GM06990 (cell line): ENCODE data around the gene CBX3.
"Not testable (repeated sequence)": the region's sequence is repeated elsewhere in the genome, so short reads cannot be mapped to it uniquely, and the experiment has no call there.

ENCODE experiments used
- DNase-seq: peaks from one replicate; pipeline ENCODE4 v3.0.0-alpha.2; 2011; ENCODE audit not compliant: insufficient read length; ENCODE audit errors: extremely low read depth
- H3K27me3 ChIP-seq: replicated peaks from 2 replicates; pipeline ENCODE4 v1.6.0; 2011; ENCODE audit warnings: low read length; ENCODE audit not compliant: control insufficient read depth, insufficient read depth
- H3K36me3 ChIP-seq: 2 replicates; pipeline ENCODE4 v1.5.1; 2011; ENCODE audit warnings: low read length; ENCODE audit not compliant: control insufficient read depth, insufficient read depth
- H3K4me3 ChIP-seq: replicated peaks from 2 replicates; pipeline ENCODE4 v1.5.1; 2011; ENCODE audit warnings: low read depth, mild to moderate bottlenecking, control low read depth, low read length
- CTCF ChIP-seq: IDR thresholded peaks from 2 replicates; pipeline ENCODE4 v1.5.1; 2011; ENCODE audit warnings: low read length, control low read depth, mild to moderate bottlenecking, inconsistent platforms; ENCODE audit not compliant: insufficient read depth, poor library complexity, severe bottlenecking

The CBX3 gene

GRCh38 chr7:26233902-26234511 lies 32.5 kb downstream of the CBX3 start:
- Histone ChIP-seq H3K4me3 (no peak overlapping the region), H3K27me3 (no peaks in the 10 kb centered on the region), H3K36me3 (no peaks in the 10 kb centered on the region)
- peak; percentile 15 for TF ChIP-seq CTCF
- no peak for DNase-seq

GRCh38 chr7:26237035-26237807 lies 35.7 kb downstream of the CBX3 start:
- Histone ChIP-seq H3K36me3 (no peaks in the 10 kb centered on the region), H3K4me3 (no peak overlapping the region), H3K27me3 (no peaks in the 10 kb centered on the region)
- DNase-seq, result no peak
- TF ChIP-seq CTCF, result no peak

- Histone ChIP-seq H3K27me3 (no peaks in the 10 kb centered on the region), H3K4me3 (no peak overlapping the region), H3K36me3 (no peaks in the 10 kb centered on the region)
- TF ChIP-seq CTCF, result no peak
- DNase-seq, result no peak
Measured at GRCh38 chr7:26238032-26238431, 36.5 kb downstream of the CBX3 start.

GRCh38 chr7:26245150-26245549 lies 43.6 kb downstream of the CBX3 start:
- H3K36me3 ChIP-seq, result no peaks in the 10 kb centered on the region
- H3K27me3 ChIP-seq, result no peaks in the 10 kb centered on the region
- no peak for DNase-seq
- no peak overlapping the region for H3K4me3 ChIP-seq
- no peak for TF ChIP-seq CTCF

GRCh38 chr7:26250239-26250638 lies 48.7 kb downstream of the CBX3 start:
- no peak for DNase-seq
- no peak for TF ChIP-seq CTCF
- Histone ChIP-seq H3K36me3 (no peaks in the 10 kb centered on the region), H3K27me3 (no peaks in the 10 kb centered on the region), H3K4me3 (no peak overlapping the region)

GRCh38 chr7:26261866-26262265 lies 60.3 kb downstream of the CBX3 start:
- H3K36me3 ChIP-seq, DNase-seq, H3K4me3 ChIP-seq, H3K27me3 ChIP-seq: not testable (repeated sequence)
